Measurements from ENCODE around the gene SYT2.
"Not testable (repeated sequence)": the region's sequence is repeated elsewhere in the genome, so short reads cannot be mapped to it uniquely, and the experiment has no call there.

Gene SYT2

DNA sequence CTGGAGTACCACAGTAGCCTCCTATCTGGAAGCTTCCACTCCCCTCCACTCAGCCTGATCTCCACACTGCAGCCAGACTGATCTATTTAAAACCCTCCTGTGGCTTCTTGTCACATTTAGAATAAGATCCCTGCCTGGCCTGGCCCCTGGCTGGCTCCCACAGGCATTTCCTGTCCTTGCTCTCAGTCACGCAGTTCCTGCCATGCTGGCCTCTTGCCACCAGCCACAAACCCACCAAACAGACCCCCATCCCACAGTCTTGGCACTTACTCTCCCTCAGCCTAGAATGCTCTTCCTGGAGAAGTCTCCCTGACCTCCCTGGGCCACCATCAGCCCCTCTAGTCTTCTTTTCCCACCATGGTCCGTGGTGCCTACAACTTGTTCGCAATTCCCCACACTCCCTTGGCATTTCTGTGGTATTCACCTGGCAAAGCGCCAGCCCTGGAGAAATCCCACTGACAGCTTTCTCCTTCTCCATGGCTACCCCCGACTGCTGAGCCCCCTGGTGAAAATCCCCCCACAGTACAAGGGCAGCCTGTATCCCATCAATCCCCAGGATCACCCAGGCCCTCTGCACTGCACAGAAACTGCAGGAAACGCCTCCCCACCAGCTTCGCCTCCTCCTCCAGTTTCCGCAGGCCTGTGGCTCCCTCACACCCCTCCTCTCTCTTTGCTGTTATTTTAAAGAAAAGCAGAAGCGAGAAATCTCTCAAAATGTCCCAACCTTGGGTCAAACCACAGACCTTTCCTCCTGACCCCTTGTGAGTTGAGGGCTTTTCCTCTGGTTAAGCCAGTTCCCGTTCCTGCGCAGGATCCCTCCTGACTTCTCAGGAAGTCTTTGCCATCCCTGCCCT is 94.5 kb downstream of the SYT2 start:
- DNase-seq (ENCODE audit: extremely low read depth, low read depth) = no peak
- H3K4me3 ChIP-seq (replicated peaks; ENCODE audit: low read depth, low read length) = no peak overlapping the region
- no peak for TF ChIP-seq CTCF (IDR thresholded peaks at IDR 0.05; ENCODE audit: low read depth, low read length, missing control alignments)

DNA sequence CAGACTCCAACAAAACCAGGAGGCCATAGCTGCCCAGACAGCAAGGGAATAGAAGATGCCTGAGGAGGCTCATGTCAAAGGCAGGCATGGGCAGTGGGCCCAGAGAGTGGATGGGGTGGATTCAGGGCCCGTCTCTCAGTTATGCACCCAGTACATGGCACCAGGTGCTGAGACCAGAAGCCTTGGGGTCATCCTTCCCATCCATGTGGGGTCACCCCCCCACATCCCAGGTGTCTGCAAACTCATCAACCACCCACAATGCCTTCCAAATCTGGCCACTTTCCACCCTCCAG is 95.1 kb downstream of the SYT2 start:
- H3K4me3 ChIP-seq (replicated peaks; ENCODE audit: low read depth, low read length) = not testable (repeated sequence)

GRCh38 chr1:202614363-202615207 is 95.7 kb downstream of the SYT2 start:
- DNase-seq (ENCODE audit: extremely low read depth, low read depth); H3K4me3 ChIP-seq (replicated peaks; ENCODE audit: low read depth, low read length): not testable (repeated sequence)

More for the DNA sequence above, 95.1 kb downstream of the SYT2 start:
- DNase-seq (ENCODE audit: extremely low read depth, low read depth) = not testable (repeated sequence)

DNA sequence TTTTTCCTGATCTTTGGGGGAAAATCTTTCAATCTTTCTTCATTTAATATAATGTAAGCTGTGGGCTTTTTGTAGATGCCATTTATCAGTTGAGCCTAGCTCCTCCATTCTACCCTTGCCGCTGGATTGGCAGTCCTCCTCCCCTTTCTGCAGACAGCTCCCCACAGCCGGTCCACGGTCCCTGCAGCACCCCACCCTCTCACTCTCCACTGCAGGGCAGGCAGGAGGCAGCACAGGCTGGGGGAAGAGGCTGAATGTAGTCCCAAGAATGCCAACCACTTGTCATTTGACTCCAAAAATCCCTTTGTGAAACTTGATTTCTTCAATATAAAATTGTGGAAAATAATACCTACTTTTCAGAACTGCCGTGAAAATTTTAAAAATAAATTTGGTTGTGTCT is 96.7 kb downstream of the SYT2 start:
- no peak overlapping the region for H3K4me3 ChIP-seq (replicated peaks; ENCODE audit: low read depth, low read length)
- no peak for TF ChIP-seq CTCF (IDR thresholded peaks at IDR 0.05; ENCODE audit: low read depth, low read length, missing control alignments)

DNA sequence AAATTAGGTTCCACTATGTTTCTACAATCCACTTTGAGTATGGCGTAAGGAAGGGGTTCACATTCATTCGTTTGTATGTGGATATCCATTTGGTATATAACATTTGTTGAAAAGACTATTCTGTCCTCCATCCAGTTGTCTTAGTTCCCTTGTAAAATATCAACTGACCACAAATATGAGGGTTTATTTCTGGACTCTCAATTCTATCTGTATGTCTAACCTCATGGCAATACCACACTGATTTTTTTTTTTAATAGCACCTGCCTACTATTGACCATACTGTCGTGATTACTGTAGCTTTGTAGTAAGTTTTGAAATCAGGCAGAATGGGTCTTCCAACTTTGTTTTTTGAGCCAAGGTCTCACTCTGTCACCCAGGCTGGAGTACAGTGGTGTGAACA is 98.2 kb downstream of the SYT2 start:
- H3K4me3 ChIP-seq (replicated peaks; ENCODE audit: low read depth, low read length); DNase-seq (ENCODE audit: extremely low read depth, low read depth): not testable (repeated sequence)

More for the DNA sequence above, 96.7 kb downstream of the SYT2 start:
- no peak for DNase-seq (ENCODE audit: extremely low read depth, low read depth)

- no peak for TF ChIP-seq CTCF (IDR thresholded peaks at IDR 0.05; ENCODE audit: low read depth, low read length, missing control alignments)
- H3K4me3 ChIP-seq (replicated peaks; ENCODE audit: low read depth, low read length) = no peak overlapping the region
- no peak for DNase-seq (ENCODE audit: extremely low read depth, low read depth)
Observed at GRCh38 chr1:202605515-202605914, 104.7 kb downstream of the SYT2 start.

DNA sequence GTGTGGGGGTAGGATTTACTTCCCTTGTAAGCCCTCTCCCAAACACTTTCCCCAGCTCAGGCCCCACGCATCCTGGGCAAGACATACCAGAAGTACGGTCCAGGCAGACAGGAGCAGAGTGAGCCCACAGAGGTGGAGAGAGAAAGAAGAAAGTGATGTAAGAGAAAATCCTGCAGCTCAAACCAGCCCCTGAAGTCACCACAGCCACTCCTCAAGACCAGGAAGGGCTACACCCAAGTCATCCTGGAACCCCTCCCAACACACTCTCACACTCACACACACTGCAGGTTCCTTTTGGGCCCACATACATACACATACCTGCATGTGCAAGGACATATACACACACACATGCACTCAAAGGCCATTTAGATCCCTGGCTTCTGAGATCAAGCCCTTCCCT is 106.8 kb downstream of the SYT2 start:
- TF ChIP-seq CTCF (IDR thresholded peaks at IDR 0.05; ENCODE audit: low read depth, low read length, missing control alignments) = no peak
- DNase-seq (ENCODE audit: extremely low read depth, low read depth) = no peak
- no peak overlapping the region for H3K4me3 ChIP-seq (replicated peaks; ENCODE audit: low read depth, low read length)

DNA sequence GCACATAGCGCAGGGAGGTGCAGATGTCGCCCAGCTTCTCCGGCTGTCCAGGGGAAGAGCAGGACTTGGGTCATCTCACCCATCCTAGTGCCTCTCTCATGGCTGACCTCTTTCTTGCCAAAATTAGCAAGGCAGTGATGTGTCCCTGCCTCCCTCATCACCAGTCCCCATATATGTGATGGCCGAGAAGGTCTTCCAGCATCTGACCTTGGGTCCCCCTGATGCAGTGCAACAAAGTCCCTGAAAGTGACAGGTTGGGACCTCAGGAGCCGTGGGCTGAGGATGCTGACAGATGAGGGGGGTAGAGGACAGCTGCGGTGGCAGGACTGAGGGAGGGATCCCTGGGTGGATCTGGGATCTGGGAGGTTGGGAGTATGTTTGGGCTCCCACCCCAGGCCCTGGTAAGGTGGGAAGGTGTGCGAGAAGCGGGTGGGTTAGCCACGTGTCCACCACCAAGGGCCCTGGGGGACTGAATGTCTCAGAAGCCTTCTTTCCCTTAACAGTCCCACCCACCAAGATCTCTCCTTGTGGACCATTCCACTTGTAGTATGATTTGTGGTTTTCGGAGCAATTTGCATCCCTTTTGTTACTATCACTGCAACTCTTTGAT is 109.7 kb downstream of the SYT2 start:
- no peak for DNase-seq (ENCODE audit: extremely low read depth, low read depth)
- TF ChIP-seq CTCF (IDR thresholded peaks at IDR 0.05; ENCODE audit: low read depth, low read length, missing control alignments) = peak; percentile 1

More for the DNA sequence above, 109.7 kb downstream of the SYT2 start:
- H3K4me3 ChIP-seq (replicated peaks; ENCODE audit: low read depth, low read length) = no peak overlapping the region

All from HFF-Myc (cell line).